ENCODE results near the gene SOX4.
A peak's percentile ranks its signal among the peaks of the same experiment; 100 is the strongest.

The SOX4 gene

DNA sequence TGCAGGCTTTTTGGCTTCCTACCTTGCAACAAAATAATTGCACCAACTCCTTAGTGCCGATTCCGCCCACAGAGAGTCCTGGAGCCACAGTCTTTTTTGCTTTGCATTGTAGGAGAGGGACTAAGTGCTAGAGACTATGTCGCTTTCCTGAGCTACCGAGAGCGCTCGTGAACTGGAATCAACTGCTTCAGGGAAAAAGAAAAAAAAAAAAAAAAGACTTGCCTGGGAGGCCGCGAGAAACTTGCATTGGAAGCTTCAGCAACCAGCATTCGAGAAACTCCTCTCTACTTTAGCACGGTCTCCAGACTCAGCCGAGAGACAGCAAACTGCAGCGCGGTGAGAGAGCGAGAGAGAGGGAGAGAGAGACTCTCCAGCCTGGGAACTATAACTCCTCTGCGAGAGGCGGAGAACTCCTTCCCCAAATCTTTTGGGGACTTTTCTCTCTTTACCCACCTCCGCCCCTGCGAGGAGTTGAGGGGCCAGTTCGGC is 420 bp downstream of the SOX4 start:
- no peak for DNase-seq (ENCODE audit: low read depth in 2 of 2)

GRCh38 chr6:21594416-21595281 is 1.1 kb downstream of the SOX4 start:
- peak in 1 of 2 donors; percentile 3 for DNase-seq (ENCODE audit: low read depth in 2 of 2)

- no peak for DNase-seq (ENCODE audit: low read depth in 2 of 2)
These were observed 2.0 kb downstream of the SOX4 start for GRCh38 chr6:21595285-21596144.

- DNase-seq (ENCODE audit: low read depth in 2 of 2): no peak
These were observed 2.8 kb downstream of the SOX4 start for GRCh38 chr6:21596145-21596948.

GRCh38 chr6:21596949-21597682 is 3.6 kb downstream of the SOX4 start:
- no peak for DNase-seq (ENCODE audit: low read depth in 2 of 2)

GRCh38 chr6:21597801-21598673 is 4.5 kb downstream of the SOX4 start:
- no peak for DNase-seq (ENCODE audit: low read depth in 2 of 2)

DNA sequence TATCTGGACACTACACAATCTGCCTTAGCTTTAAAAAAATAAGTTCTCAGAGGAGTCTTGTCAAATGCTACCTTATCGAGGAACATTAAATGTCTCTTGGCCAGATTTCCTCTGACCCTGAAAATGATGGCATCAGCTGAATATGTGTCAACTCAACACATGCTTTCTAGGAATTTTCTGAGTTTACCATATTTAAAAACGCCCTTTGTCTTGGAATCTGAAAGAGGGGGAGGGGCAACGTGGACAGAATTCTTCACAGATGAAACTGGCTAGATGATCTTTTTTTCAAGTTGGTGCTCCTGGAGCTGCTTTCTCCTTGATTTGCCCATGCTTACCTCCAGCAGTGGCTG is 5.1 kb downstream of the SOX4 start:
- DNase-seq (ENCODE audit: low read depth in 2 of 2): no peak

DNA sequence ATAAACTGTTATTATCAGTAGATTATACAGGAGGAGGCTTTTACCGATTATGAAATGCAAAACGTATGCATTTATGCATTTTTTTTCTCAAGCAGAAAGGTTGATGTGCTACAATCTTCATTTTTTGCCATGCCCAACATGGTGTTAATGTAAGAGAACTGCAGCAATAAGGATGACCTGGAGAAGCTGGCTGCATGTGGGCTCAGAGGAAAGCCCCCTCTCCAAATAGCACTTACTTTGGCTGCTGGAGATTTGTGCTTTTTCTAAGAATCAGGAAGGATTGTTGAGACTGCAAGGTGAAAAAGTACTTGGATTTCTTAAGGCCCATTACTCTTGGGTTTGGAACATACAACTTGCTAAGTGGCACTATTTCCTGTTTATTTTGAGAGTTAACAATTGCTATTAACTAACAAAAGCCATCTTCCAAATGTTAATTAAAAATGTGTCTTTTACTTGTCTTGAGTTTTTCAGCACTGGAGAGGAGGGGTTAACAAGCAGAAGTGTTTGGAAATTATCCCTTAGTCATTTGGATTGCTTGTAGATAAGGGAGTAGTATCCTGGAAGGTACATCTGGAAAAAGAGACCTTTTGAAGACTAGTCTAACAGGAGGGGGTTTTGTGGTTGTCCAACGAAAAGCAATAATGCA is 5.6 kb downstream of the SOX4 start:
- no peak for DNase-seq (ENCODE audit: low read depth in 2 of 2)

DNA sequence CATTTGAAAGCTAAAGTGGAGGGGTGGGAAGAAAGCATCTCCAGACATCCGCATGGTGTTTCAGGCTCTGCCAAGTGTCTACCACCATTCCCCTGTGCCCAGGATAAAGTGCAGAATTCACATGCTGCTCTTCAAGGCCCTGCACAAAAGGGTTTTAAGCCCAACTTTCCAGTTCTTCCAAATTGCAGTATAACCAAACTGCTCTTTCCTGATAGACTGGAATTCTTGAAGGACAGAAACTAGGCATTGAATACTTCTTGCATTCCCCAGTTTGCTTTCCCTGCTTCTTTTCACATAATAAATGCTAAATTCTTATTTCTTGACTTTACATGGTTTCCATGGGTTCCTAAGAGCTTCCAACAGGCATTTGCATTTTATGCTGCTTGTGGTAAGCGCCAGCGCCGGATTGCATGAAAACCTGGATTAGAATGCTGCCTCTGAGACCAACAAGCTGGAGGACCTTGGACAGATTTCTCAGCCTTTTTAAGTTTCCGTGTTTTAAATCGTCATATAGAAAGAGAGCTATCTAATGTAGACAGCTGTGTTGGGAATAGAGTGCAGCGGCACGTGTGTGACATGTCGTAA is 7.9 kb downstream of the SOX4 start:
- no peak for DNase-seq (ENCODE audit: low read depth in 2 of 2)

- no peak for DNase-seq (ENCODE audit: low read depth in 2 of 2)
These were observed 8.4 kb downstream of the SOX4 start for GRCh38 chr6:21601932-21602390.

DNA sequence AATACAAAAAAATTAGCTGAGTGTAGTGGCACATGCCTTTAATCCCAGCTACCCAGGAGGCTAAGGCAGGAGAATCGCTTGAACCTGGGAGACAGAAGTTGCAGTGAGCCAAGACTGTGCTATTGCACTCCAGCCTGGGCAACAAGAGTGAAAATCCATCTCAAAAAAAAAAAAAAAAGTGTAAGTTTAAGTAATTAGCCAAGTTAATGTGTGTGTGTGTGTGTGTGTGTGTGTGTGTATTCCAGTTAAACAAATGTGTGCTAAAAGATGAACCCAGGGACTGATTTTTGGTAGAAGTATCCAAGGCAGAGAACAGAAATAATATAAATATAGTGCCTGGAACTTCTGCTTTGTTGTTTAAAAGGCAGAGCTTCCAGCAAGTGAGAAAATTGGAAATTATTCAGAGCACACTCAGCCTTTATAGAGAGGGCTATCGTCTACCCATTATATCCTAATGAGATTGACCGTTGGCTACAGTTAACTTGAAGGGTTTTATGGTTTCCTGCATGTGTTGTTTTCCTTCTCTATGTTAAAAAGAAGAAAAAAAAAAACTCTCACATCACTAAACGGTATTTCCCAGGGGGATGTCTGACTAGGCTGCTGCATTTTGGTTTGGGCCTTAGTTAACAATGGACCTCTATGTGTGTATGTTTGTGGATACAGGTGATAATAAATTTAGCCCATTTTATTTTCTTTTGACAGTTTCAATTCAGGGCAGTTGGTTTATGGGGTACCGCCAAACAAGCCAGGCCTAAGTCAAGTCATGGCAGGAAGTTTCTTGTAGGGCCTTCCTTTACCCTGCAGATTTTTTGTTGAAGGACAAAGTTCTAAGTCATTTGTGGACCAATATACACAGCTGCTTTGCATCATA is 9.8 kb downstream of the SOX4 start:
- no peak for DNase-seq (ENCODE audit: low read depth in 2 of 2)

- no peak for DNase-seq (ENCODE audit: low read depth in 2 of 2)
These were observed 10.5 kb downstream of the SOX4 start for GRCh38 chr6:21604081-21604480.

DNA sequence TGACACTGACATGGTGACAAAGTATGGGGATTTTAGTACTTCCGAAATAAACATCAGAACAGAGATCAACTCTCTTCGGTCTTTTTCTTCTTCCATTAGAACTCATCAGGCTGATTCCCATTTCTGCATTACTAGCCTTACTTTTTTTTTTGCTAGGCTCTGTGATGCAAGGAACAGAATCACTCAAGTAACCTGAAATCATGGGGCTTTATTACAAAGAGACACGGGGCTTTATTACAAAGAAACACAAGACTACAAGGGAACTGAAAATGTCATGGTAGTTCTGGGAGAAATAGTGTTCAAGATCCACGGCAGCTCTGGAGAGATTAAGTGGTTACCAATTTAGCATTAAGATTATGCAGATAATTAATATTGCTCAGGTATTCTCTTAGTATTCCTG is 11.6 kb downstream of the SOX4 start:
- no peak for DNase-seq (ENCODE audit: low read depth in 2 of 2)

- DNase-seq (ENCODE audit: low read depth in 2 of 2): no peak
These were observed 15.1 kb downstream of the SOX4 start for GRCh38 chr6:21608601-21609000.

- DNase-seq (ENCODE audit: low read depth in 2 of 2): no peak
These were observed 16.4 kb downstream of the SOX4 start for GRCh38 chr6:21609881-21610329.

GRCh38 chr6:21610341-21610740 is 16.8 kb downstream of the SOX4 start:
- no peak for DNase-seq (ENCODE audit: low read depth in 2 of 2)

DNA sequence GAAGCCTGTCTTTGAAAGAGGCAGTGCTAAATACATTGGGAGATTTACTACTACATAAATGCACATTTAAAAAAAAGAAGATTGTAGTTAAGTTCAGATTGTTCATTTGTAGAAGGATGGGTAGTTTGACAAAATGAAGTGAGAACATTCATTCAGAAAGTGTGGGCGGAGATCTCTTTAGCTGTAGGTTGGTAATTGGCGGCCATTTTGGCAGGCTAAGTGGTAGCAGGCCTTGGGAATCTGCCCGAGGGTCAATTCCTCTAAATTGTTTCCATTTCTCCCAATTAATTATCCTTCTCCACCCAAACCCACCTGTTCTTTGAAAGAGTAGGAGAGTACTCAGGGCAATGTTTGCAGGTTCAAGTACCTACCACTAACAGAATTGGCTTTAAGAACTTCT is 17.9 kb downstream of the SOX4 start:
- DNase-seq (ENCODE audit: low read depth in 2 of 2): no peak

DNA sequence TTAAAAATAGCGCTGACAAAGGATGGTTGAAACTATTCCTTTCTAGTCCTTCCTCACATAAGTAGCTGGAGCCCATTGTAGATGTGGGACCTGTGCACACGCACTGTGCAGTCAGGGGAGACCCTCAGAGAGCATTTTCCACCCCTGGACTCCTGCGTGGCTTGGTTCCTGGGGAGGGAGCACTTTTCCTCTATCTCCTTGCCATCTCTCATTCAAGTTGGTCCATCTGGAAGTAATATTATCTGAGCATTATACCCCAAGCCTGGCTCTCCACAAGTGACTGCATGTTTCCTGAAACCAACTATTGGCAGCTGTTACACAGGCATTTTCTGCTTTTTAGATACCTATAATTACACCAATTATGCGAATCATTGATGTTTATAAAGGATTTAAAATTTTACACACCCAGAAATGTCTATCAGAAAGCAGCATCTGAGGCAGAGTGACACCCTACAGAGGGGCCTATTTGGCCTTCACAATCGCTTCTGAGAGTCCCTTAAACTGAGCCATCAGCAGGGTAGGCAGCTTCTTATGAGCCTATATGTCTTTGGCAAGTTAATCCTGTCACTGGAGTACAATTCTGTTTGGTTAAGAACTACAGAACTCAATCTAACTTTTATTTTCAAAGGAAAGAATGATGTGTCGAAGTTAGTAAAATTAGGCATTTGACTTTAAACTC is 18.7 kb downstream of the SOX4 start:
- DNase-seq (ENCODE audit: low read depth in 2 of 2): no peak
